ENCODE data around the gene SERHL2.
"Not testable (repeated sequence)": the region's sequence is repeated elsewhere in the genome, so short reads cannot be mapped to it uniquely, and the experiment has no call there.

Gene SERHL2

GRCh38 chr22:42575996-42576574 lies 22.3 kb downstream of the SERHL2 start:
- DNase-seq = not testable (repeated sequence)

- not testable (repeated sequence) for DNase-seq
Measured at GRCh38 chr22:42577141-42577540, 23.4 kb downstream of the SERHL2 start.

- no peak for DNase-seq
Measured at GRCh38 chr22:42577623-42578240, 24.0 kb downstream of the SERHL2 start.

- DNase-seq = not testable (repeated sequence)
Measured at GRCh38 chr22:42580040-42580439, 26.3 kb downstream of the SERHL2 start.

- not testable (repeated sequence) for DNase-seq
Measured at GRCh38 chr22:42581194-42581761, 27.5 kb downstream of the SERHL2 start.

- DNase-seq = peak; percentile 82
Measured at GRCh38 chr22:42581762-42582716, 28.3 kb downstream of the SERHL2 start.

GRCh38 chr22:42582987-42583386 lies 29.2 kb downstream of the SERHL2 start:
- DNase-seq = no peak

- no peak for DNase-seq
Measured at GRCh38 chr22:42584364-42584940, 30.7 kb downstream of the SERHL2 start.

GRCh38 chr22:42585096-42585495 lies 31.3 kb downstream of the SERHL2 start:
- DNase-seq = no peak

GRCh38 chr22:42586381-42586780 lies 32.6 kb downstream of the SERHL2 start:
- no peak for DNase-seq

GRCh38 chr22:42587588-42588175 lies 33.9 kb downstream of the SERHL2 start:
- DNase-seq = no peak

- DNase-seq = no peak
Measured at GRCh38 chr22:42591987-42592386, 38.2 kb downstream of the SERHL2 start.

- DNase-seq = no peak
Measured at GRCh38 chr22:42595434-42595833, 41.7 kb downstream of the SERHL2 start.

- no peak for DNase-seq
Measured at GRCh38 chr22:42596336-42596735, 42.6 kb downstream of the SERHL2 start.

- no peak for DNase-seq
Measured at GRCh38 chr22:42596863-42597530, 43.2 kb downstream of the SERHL2 start.

GRCh38 chr22:42601879-42602465 lies 48.2 kb downstream of the SERHL2 start:
- no peak for DNase-seq

GRCh38 chr22:42602470-42602869 lies 48.7 kb downstream of the SERHL2 start:
- no peak for DNase-seq

- DNase-seq = no peak
Measured at GRCh38 chr22:42603427-42603826, 49.7 kb downstream of the SERHL2 start.

GRCh38 chr22:42604403-42604802 lies 50.6 kb downstream of the SERHL2 start:
- DNase-seq = no peak

- DNase-seq = not testable (repeated sequence)
Measured at GRCh38 chr22:42607641-42608040, 53.9 kb downstream of the SERHL2 start.

- DNase-seq = no peak
Measured at GRCh38 chr22:42608136-42608822, 54.5 kb downstream of the SERHL2 start.

Data from CD4-positive, alpha-beta T cell treated with Interleukin-12 subunit alpha and Interleukin-12 subunit beta, for 1 hour (primary cell).